Fibroblast of pulmonary artery (primary cell): ENCODE measurements around the gene GNPNAT1.

ENCODE experiments used
- DNase-seq: peaks from one replicate; pipeline ENCODE4 v3.0.0-alpha.2; 2010; ENCODE audit warnings: low read depth
- H3K4me3 ChIP-seq: replicated peaks from 2 replicates; pipeline ENCODE4 v1.5.1; 2011; ENCODE audit warnings: low read depth, mild to moderate bottlenecking, control low read depth, low read length, moderate library complexity
- CTCF ChIP-seq: IDR thresholded peaks from 2 replicates; pipeline ENCODE4 v1.5.1; 2011; ENCODE audit warnings: mild to moderate bottlenecking, control low read depth, low read length, inconsistent platforms; ENCODE audit errors: missing control alignments

GNPNAT1 gene

DNA sequence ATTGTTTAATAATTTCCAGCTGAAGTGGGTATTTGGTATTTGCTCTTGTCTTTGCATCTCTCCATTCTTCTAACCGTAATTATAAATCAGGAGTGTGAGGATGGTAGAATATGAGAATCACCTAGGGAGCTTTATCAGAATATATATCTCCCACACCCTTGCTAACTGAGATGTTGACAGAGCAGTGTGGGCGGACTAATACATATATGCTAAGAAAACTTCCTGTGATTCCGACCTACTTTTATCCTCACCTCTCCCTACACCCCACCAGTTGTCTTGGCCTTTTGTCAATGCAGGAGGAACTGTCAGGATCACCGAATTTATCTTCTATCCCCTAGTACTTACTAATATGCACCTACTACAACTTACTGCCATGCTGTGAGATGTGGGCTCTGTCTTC, 14.7 kb upstream of the GNPNAT1 start:
- H3K4me3 ChIP-seq: no peak overlapping the region
- no peak for DNase-seq
- TF ChIP-seq CTCF: no peak

- H3K4me3 ChIP-seq: no peak overlapping the region
- no peak for DNase-seq
- no peak for TF ChIP-seq CTCF
These were observed 11.2 kb upstream of the GNPNAT1 start for GRCh38 chr14:52802597-52802996.

- no peak overlapping the region for H3K4me3 ChIP-seq
- peak; percentile 71 for DNase-seq
- no peak for TF ChIP-seq CTCF
These were observed 9.8 kb upstream of the GNPNAT1 start for GRCh38 chr14:52801014-52801712.

DNA sequence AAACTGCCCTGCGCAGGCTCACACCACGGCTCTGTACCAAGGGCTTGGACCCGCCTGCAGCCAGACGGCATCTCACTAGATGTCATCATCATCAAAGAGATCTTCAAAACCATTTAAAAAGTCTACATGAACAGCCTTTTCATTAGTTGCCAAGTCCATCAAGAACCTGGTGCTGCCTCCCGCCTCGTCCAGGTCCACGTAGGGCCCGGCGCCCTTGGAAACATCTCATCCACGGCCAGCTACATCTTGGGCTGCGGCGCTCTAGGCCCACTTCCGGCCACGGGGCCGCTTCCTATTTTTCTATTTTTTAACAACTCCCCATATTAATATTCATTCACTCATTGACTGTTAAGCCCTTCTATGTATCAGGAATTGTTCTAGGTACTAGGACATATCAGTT, 7.4 kb upstream of the GNPNAT1 start:
- DNase-seq: no peak
- no peak for TF ChIP-seq CTCF
- no peak overlapping the region for H3K4me3 ChIP-seq

- TF ChIP-seq CTCF: no peak
- DNase-seq: no peak
- H3K4me3 ChIP-seq: no peak overlapping the region
These were observed 6.2 kb upstream of the GNPNAT1 start for GRCh38 chr14:52797653-52798052.

GRCh38 chr14:52793061-52793460, 1.7 kb upstream of the GNPNAT1 start:
- no peak for DNase-seq
- H3K4me3 ChIP-seq: no peak overlapping the region
- TF ChIP-seq CTCF: no peak

GRCh38 chr14:52792097-52792415, 649 bp upstream of the GNPNAT1 start:
- no peak for DNase-seq
- no peak for TF ChIP-seq CTCF
- peak overlapping the region; percentile 62 for H3K4me3 ChIP-seq
